Measurements from ENCODE around the gene NHERF1.

- TF ChIP-seq EP300 (IDR thresholded peaks at IDR 0.05) (no peak), POLR2A (IDR thresholded peaks at IDR 0.05) (no peak), CTCF (IDR thresholded peaks at IDR 0.05) (no peak), POLR2AphosphoS5 (IDR thresholded peaks at IDR 0.05) (no peak)
Measured at GRCh38 chr17:74702116-74702871, 46.1 kb upstream of the NHERF1 start.

Measured in gastroesophageal sphincter (tissue), 3 donors.